OCI-M2 (cell line): ENCODE results near the gene TSHZ2.
"Not testable (repeated sequence)": the region's sequence is repeated elsewhere in the genome, so short reads cannot be mapped to it uniquely, and the experiment has no call there.

Experiments
- DNase-seq: peaks from one replicate; lab custom pipeline; 2025; ENCODE audit not compliant: unreplicated experiment; lab: John Stamatoyannopoulos, UW

TSHZ2 gene

DNA sequence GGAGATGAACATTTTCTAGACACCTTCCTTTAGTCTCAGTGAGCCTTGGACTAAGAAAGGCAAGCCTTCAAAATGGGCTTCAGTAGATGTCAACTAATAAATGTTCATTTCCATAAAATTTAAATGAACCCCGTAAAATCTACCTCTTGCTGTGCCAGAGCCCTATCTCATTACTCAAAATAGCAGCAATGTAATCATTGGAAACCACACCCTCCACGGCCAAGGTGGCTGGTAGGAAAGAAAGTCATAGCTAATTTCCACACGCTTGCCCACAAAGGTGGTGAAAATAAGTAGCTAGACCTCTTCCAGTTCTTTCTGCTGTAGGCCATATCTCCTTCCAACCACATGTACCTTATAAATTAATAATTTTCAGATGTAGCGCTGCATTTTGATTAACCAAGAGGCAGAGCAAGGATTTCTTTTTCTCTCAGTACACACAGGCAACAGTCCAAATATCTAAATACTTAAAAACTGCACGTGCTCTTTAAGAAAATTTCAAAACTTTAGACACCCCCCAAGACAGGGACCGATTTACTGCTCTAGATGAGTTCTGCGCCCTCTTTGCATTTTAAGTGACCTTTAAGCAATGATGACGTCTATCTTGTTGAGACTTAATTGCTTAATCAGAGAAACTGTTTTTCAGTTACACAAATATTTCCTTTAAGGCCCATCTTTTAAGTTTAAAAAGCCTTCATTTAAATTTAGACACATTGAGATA is 330.7 kb downstream of the TSHZ2 start:
- DNase-seq: no peak

DNA sequence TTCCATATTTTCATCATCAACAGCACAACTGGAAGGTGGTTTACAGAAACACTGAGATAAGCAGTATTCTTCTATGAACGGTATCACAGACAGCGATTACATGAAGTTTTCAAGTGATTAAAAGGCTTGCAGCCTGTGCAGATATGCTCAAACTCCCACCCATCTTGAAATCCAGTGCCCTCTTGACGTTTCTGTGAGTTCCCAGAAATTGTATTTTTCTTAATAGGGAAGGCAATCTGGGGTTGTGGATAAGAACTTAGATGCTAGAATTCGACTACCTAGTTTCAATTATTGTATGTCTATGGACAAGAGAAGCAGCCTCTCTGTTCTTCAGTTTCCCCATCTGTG is 331.2 kb downstream of the TSHZ2 start:
- no peak for DNase-seq

DNA sequence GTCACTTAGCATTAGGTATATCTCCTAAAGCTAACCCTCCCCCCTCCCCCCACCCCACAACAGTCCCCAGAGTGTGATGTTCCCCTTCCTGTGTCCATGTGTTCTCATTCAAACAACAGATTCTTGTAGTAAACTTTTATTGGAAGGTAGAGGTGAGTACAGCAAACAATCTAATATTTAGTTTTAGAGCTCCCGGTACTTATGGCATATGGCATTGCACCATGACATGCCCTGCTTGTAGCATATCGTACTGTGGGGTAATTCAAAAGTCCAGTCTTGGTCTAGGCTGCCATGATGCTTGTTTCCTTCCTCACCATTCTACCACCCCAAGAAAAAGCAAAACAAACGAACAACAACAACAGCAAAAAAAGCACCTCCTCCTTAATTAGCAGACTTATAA is 332.0 kb downstream of the TSHZ2 start:
- DNase-seq: no peak

DNA sequence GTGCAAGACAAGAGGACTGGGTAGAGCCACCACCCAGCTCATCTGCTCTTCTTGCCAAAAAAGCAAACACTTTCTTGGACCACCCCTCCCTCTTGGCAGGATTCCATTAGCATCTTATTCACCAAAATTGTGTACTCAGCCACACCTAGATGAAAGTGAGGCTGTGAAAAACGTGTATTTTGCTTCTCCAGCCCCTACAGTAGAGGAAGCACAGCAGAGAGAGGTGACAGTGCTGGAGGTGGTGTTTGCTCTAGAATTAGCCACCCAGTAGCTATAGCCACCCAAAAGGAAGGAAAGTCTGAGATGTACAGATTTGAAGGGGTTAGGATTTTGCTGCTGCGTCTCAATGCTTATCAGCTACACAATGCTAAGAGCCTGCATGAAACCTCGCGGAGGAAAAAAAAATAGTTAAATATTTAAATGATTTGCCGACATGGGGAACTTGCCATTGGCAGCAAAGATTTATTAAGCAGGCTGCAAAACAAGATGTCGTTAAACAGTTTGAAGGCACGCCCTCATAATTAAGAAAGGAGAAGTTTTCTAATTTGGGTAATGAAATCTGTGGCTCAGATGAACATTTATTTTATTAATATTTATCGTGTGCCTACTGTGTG is 334.1 kb downstream of the TSHZ2 start:
- no peak for DNase-seq

DNA sequence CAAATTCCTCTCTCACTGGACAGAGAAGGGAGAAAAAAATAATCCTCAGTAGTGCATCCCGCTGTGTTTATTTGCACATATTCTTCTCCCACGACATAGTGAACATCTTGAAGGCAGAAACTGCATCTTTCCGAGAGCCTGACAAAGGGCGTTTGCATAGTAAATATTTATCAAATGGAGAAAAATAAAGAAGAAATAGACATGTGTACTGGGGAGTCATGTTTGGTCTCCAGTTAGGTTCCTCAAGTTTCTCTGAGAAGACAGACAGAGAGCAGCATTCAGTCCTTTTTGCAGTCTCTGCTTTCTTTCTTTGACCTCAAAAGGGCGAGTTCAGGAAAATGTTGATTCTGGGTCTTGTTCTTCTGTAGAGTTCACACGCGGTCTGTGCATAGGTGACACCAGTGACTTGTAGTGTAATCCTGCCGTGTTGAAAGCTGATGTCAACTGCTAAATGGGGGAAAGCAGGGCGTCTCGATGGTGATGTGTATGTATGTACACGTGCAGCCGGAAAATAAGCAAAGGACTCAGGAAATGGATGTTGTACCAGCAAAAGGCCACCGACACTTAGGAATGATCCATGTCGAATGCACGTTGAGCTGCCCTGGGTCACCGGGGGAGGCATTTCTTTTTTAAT is 335.9 kb downstream of the TSHZ2 start:
- DNase-seq: no peak

DNA sequence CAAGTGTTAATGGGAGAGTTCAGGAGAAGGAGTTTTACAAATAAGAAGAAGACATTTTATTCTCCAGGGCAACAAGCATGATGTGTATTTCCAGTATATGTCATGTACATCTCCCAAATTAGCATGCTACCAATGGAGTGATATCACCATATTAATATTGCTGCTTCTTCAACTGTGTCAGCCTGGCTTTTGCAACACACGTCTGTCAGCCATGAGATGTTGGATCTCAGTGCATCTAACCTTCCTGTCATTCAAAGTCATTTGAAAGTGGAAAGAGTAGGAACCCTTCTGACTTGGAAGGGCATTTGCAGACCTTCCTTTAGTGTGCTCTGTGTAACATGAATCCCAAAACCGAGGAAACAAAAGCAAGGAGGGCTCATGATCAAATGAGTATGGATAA is 337.4 kb downstream of the TSHZ2 start:
- no peak for DNase-seq

DNA sequence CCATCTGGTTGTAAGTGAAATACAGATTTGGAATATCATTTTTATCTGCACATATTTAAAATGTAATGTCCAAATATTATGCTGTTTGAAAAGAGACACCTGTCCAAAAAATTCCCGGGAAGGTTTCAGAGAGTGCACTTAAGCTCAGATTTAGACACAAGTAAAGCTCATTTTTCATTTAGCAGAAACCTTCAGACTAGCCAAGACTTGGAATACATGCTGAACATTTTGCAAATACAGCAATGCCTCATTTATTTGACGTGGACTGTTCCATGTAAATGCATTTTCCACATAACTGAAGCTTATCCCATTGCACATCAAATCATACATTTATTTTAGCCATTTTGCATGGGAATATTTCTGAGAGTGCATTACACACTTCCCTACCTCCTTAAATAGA is 340.8 kb downstream of the TSHZ2 start:
- no peak for DNase-seq

DNA sequence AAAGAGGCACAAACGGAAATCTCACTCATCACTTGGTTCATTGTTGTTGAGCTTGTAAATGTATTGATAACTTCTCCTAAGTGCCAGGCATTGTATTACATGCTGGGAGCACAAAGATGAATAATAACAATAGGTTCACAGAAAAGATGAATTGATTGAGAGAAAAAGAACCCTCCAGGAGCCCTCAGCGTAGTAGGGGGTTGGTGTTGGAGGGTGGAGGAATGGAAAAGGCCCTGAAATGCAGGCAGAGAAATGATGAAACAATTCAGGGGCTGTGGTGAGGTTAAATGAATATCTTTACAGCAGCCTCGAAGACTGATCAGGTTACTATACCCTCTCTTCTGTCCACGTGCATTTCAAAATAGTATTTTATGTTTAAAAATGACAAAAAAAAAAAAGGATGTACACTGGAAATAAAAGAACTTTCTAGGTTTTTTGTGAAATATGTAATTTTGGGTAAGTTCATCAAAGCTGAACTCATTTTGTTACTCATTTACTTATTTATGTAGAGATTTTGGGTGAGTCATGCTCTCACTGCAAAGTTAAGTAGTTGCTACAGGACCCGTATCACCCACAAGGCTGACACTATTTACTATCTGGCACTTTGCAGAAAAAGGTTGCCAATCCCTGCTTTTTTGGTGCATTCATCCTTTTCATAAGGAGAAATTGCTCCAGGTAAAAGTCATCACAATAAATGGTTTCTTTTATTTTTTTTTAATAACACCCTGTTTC is 344.2 kb downstream of the TSHZ2 start:
- DNase-seq: no peak

DNA sequence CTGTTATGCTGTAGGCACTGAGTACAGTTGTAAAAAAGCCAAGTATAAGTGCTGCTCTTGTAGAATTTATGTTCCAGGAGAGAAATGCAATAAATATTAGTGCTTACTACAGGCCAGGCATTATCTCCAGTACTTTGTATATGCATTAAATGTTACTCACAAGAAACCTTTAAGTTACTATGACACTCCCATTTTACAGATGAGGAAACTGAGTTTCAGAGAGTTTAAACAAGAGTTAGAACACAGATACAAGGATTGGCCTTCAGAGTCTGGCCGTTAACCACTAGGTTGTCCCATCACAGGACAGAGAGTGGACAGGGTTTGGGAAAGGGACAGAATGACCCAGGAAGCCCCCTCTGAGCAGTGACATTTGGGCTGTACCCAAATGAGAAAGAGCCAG is 347.0 kb downstream of the TSHZ2 start:
- no peak for DNase-seq

DNA sequence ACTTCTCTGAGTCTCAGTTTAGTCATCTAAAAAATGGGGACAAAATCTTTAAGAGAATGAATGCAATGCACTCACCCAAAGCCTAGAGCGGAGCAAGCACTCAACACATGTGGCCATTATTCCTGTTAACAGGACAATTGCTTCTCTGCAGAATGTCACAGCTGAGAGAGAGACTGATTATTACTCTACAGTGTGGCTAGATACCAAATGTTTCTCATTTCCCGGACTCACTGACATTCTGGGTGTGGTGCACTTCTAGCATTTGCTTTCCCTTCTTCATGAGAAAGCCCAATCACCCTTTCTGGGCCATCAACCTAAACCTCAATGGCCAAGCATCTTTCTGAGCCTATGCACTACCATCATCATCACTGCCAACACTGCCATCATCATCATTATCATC is 347.6 kb downstream of the TSHZ2 start:
- no peak for DNase-seq

DNA sequence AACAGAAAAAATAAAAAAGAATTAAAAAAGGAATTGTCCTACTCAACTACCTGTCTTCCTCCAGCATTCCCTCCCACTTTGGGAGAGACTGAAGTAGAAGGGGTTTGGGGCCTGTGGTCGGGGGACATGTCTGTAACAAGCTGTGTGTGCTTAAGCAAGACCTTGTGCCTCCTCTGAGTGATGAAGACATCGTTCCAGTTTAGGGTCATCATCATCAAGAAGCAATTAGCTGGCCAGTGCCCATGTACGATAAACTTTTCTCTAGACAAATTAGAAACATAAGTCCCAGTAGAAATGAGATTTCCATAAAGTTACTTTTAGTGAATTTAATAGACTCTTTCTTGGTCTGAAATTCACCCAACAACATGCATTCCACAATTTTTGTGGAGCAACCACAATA is 348.5 kb downstream of the TSHZ2 start:
- no peak for DNase-seq

DNA sequence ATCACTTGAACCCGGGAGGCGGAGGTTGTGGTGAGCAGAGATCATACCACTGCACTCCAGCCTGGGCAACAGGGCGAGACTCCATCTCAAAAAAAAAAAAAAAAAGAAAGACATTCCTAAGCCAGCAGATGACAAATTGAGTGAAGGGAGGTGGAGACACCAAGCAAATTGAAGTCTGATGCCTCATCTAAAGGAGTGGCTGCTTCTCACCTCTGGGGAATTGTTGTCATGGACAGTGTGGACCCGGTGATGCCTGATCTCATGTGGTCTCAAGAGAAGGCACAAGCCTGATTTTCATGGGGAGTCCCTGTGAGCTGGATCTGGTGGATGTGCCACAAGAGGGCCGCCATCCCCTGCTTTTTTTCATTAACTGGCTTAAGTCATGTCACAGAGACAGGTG is 349.4 kb downstream of the TSHZ2 start:
- no peak for DNase-seq

DNA sequence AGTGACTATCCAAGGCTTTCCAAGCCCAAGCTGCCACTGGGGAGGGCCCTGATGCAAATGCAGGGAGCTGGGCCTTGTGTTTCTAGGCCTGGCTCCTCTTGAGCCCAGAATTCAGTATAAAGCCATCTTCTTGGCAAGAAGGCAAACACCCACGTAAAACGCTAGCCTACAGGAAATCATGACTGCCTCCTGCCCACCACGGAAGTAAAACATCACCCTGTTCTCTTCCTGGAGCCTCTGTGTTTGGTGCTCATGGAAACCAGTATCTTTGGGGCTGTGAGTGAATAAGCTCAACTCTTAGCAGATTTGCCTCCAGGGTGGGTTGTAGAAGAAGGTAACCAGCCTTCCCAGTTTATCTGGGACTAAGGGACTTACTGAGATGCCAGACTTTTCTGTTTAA is 350.5 kb downstream of the TSHZ2 start:
- no peak for DNase-seq

DNA sequence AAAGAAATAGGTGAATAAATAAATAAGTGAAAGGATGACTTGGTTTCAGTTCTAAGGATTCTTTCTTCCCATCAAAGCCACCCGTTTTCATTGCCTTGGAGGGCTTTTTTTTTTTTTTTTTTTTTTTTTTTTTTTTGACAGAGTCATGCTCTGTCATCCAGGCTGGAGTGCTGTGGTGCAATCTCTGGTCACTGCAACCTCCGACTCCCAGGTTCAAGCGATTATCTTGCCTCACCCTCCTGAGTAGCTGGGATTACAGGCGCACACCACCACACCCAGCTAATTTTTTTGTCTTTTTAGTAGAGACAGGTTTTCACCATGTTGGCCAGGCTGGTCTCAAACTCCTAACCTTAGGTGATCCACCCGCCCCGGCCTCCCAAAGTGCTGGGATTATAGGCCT is 351.3 kb downstream of the TSHZ2 start:
- DNase-seq: not testable (repeated sequence)

DNA sequence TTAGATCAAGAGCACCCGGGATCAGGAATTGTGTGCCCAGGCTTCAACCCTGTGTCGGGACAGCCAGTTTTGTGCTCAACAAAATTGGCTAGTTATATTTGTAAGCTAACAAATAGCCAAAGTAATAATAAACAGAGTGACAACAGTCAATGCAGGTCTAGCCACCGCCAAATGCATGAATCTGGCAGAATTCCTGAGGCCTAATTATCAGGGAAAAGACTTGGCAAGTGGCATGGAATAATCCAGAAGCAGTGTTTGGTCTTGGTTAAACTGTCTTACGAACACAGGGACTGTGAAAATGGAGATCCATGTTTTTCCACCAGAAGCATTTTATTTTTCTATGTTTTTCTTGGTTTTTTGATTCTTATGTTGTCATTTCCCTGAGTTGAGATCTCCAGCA is 352.7 kb downstream of the TSHZ2 start:
- no peak for DNase-seq

DNA sequence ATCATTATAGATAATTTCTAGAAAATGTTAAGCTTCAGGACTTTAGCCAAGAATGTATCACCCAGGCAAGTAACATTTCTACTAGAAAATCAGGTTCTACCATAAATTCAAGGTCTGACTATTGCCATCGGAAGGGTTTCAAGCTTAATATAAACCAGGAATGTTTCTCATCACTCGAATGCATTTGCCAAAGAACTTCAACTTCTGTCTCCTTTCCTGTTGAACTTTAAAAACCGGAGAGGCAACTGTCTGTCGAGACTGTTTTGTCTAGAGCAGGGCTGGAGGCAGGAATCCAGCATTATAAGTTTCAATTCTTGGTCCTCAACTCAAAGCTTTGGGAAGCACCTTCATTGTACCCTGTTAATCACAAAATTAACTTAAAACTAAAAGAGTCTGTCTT is 356.8 kb downstream of the TSHZ2 start:
- DNase-seq: no peak

DNA sequence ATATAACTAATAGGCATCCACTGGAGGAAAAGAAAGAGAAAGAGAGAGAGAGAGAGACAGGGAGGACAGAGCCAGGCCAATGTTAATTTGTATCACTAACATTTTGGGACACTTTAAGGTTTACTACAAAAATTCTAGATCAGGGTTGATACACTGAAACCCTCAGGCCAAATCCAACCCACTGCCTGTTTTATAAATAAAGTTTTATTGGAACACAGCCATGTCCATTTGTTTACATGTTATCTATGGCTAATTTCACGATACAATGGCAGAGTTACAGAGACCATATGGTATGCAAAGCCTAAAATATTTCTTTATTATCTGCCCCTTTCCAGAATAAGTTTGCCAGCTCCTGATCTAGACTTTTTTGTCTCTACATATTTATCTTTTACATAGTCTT is 357.6 kb downstream of the TSHZ2 start:
- no peak for DNase-seq

DNA sequence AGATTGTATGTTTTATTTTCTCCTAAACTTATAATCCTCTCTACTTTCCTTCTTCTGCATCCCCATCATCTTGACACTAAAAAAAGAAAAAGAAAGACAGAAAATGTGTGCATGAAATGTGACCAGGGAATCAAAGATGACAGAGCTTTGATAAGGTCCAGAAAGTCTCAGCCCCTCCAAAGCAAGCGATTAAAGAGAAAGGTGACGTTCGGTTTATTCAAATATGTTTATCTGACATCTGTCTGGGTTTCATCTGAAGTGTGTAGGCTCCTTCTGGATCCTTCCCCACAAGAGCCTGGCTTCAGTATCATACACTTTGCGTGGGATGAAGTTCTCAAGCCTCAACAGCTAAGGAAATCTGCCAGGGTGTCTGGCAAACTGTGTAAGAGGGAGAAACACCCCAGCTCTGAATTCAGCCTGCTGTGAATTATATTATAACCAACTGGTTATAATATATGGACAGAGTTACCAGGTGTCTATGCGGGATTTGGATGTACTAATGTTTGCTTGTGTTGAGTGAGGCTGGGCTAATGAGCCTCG is 358.5 kb downstream of the TSHZ2 start:
- no peak for DNase-seq

DNA sequence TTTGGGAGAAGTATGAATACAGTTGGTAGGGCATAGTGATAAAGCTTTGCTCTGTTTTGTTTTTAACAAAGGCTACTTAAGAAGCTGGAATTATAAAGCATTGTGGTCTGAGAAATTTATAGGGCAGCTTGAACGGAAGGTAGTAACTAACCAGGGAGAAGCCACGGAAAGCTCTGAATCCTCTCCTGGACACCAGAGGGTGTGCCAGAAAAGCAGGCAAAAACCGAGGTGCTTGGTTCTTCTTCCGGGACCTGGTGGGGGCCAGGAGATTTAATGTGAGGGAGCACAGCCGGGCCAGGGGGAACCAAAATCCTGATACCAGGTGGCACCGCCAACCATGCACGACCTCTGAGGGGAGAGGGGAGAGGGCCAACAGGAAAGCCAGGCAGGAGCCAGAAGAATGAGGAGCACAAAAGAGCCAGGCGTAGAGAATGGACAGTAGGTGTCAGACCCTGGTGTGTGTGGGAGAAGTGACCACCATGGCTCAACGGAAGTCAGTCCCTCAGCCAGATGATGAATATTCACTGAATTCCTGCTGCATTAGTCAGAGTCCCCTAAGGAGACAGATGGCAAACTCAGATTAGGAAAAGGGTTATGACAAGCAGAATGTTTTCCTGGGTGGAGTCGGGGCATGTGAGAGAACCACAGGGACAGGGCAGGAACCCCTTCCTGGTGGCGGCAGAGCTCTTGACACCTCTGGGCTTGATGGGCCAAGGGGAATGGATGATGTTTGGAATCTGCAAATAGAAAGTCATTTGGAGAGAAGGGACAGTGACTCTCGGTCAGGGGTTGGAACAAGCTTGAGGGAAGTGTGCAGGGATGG is 359.2 kb downstream of the TSHZ2 start:
- DNase-seq: no peak

DNA sequence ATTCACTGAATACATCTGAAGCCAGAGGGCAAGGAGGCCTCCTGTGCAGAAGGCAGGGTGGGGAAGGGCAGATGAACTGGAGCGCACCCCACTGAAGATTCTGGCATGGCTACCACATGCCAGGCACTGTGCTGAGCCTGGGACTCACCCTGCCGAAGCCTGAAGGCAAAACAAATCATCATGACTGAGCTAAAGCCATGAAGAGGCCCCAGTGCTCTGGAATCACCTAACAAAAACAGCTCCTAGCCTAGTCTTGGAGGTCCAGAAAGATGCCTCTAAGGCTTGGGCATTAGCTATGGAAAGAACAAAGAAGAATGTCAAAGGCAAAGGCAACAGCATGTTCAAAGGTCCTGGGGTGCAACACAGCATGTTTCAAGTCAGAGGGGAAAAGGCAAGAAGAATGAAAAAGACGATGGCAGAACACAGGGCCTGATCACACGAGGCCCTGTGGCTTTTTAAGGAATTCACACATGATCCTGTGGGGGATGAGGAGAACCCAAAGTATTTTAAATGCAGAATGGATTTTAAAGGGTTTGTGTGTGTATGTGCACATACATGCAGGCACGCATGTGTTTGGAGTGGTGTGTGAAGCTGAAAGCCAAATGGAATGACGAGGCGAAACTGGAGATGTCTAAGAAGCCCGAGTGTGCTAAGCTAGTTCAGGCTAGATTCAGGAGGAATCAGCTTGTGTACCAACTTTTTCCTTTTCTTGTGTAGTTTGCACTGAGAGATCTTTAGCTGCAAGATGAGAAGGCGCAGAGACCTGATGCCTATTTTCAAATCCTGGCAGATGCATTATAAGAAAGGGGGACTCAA is 360.1 kb downstream of the TSHZ2 start:
- DNase-seq: no peak
